Ovary (tissue), 3 donors: ENCODE measurements around the gene CLCN1.

Source experiments
- CTCF ChIP-seq, 3 donors: fragments of 450-650 bp in 2 of 3; fragments of 200-600 bp in 1 of 3; IDR thresholded peaks; one replicate each; pipeline versions ENCODE4 v1.5.1 to v1.8.0; 2016 to 2022; ENCODE audit warnings: antibody characterized with exemption in 3 of 3, mild to moderate bottlenecking in 1 of 3
- POLR2A ChIP-seq: fragments of 450-650 bp; IDR thresholded peaks from one replicate; pipeline ENCODE4 v1.6.1; 2017; ENCODE audit warnings: antibody characterized with exemption, mild to moderate bottlenecking, moderate library complexity
- donor health status: DM: no; HTN: no; CAD: no.

- no peak for TF ChIP-seq CTCF (IDR thresholded peaks at IDR 0.05)
- no peak for TF ChIP-seq POLR2A
These were observed 44.7 kb upstream of the CLCN1 start for GRCh38 chr7:143271240-143271639.
